ENCODE results near the gene CFAP65. TPM values are rescaled to one million over a fixed set of nuclear protein-coding genes. Genes with fewer than 3 reads are reported as not detected.

The CFAP65 gene
- total RNA-seq, 2 donors from 2014 or later, result 0.05 to 1.6 TPM

- no peak for DNase-seq
- Histone ChIP-seq H3K4me3 (peak within 1 kb of the TSS; percentile 16), H3K9ac (ENCODE audit: low read depth in 2 of 2, low read length in 2 of 2) (peak within 1 kb of the TSS in 1 of 2 donors; percentile 19), H3K27me3 (peaks cover 72% of the 10 kb centered on the region), H3K36me3 (no peaks in the 10 kb centered on the region), H3K9me3 (no peaks in the 10 kb centered on the region), H3K27ac (no peak within 1 kb of the TSS), H3K4me1 (peaks cover 15% of the 10 kb centered on the region)
- intact Hi-C loops (cut with DNase I), result no loop called here
- TF ChIP-seq, protein P1, sequence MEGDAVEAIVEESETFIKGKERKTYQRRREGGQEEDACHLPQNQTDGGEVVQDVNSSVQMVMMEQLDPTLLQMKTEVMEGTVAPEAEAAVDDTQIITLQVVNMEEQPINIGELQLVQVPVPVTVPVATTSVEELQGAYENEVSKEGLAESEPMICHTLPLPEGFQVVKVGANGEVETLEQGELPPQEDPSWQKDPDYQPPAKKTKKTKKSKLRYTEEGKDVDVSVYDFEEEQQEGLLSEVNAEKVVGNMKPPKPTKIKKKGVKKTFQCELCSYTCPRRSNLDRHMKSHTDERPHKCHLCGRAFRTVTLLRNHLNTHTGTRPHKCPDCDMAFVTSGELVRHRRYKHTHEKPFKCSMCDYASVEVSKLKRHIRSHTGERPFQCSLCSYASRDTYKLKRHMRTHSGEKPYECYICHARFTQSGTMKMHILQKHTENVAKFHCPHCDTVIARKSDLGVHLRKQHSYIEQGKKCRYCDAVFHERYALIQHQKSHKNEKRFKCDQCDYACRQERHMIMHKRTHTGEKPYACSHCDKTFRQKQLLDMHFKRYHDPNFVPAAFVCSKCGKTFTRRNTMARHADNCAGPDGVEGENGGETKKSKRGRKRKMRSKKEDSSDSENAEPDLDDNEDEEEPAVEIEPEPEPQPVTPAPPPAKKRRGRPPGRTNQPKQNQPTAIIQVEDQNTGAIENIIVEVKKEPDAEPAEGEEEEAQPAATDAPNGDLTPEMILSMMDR (IDR thresholded peaks at IDR 0.05), result no peak
Measured at GRCh38 chr2:218993345-218994315, 47.7 kb downstream of the CFAP65 start, which contains the start of gene CRYBA2. TSS of gene CRYBA2 (minus strand) at chr2:218993422. CDS start at chr2:218993176, 246 bp downstream.

DNA sequence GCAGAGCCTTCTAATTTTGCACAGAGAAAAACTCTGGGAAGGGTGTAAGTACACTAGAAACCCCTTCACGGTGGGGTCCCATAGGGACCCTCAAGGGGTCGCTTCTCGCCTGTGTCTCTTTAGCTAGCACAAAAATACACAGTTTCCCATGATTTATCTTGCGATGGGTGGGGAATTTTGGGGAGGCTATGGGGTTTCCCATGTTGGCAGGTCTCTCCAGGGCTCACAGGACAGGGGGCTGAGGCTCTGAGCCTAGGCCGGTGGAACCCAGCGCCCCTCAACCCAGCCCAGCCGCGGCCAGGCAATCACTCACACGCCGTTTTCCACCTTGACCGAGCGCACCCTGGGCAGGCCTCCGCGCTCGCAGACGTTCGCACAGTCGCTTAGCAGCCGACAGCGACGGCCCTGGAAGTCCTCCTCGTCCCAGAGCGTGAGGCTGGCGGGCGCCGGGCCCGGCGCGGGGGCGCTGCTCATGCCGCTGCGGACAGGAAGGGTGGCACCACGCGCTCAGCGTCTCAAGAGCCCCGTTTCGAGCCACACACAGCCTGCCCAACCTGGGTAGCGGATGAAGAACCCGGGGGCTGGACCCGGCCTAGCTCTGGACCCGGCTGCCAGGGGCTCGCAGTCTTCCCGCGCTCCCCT, 48.5 kb downstream of the CFAP65 start:
- no peaks in the 10 kb centered on the region for H3K9me3 ChIP-seq
- intact Hi-C loops (cut with DNase I), result no loop called here
- no peak for DNase-seq
- no peak overlapping the region for H3K9ac ChIP-seq (ENCODE audit: low read depth in 2 of 2, low read length in 2 of 2)
- no peaks in the 10 kb centered on the region for H3K36me3 ChIP-seq
- peaks cover 15% of the 10 kb centered on the region for H3K4me1 ChIP-seq
- TF ChIP-seq, protein P1 (IDR thresholded peaks at IDR 0.05), result no peak
- H3K27ac ChIP-seq, result no peak overlapping the region
- H3K27me3 ChIP-seq, result peaks cover 81% of the 10 kb centered on the region
- H3K4me3 ChIP-seq, result peak overlapping the region; percentile 16

DNA sequence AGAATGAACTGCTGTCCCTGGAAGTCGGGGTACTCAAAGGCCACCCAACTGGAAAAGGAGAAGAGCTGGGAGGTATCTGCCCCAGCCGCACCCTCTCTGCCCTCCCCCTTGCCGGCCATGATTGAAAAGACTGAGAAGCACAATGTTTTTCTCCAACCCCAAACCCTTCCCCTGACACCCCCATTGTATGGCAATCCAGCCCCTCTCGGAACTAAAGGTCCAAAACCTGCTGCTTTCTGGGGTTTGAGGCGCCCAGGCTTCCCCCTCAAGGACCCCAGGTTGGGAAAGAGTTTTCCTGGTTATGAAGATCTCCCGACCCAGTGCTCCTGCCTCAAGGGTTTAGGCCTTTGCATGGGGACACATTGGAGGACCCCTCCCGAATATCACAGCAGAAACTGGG, 49.1 kb downstream of the CFAP65 start:
- H3K36me3 ChIP-seq, result no peaks in the 10 kb centered on the region
- peaks cover 84% of the 10 kb centered on the region for H3K27me3 ChIP-seq
- no peak overlapping the region for H3K27ac ChIP-seq
- no peak overlapping the region for H3K4me3 ChIP-seq
- peaks cover 15% of the 10 kb centered on the region for H3K4me1 ChIP-seq
- no peaks in the 10 kb centered on the region for H3K9me3 ChIP-seq
- DNase-seq, result no peak
- no peak overlapping the region for H3K9ac ChIP-seq (ENCODE audit: low read depth in 2 of 2, low read length in 2 of 2)
- TF ChIP-seq, protein P1 (IDR thresholded peaks at IDR 0.05), result no peak
- intact Hi-C loops (cut with DNase I), result no loop called here

- TF ChIP-seq, protein P1 (IDR thresholded peaks at IDR 0.05), result no peak
- no peak for DNase-seq
- no peak overlapping the region for H3K4me3 ChIP-seq
- no peaks in the 10 kb centered on the region for H3K9me3 ChIP-seq
- H3K27me3 ChIP-seq, result peaks cover 86% of the 10 kb centered on the region
- H3K27ac ChIP-seq, result no peak overlapping the region
- no peaks in the 10 kb centered on the region for H3K36me3 ChIP-seq
- H3K4me1 ChIP-seq, result peaks cover 15% of the 10 kb centered on the region
- H3K9ac ChIP-seq (ENCODE audit: low read depth in 2 of 2, low read length in 2 of 2), result no peak overlapping the region
- intact Hi-C loops (cut with DNase I), result no loop called here
Measured at GRCh38 chr2:218991674-218992168, 49.6 kb downstream of the CFAP65 start.

DNA sequence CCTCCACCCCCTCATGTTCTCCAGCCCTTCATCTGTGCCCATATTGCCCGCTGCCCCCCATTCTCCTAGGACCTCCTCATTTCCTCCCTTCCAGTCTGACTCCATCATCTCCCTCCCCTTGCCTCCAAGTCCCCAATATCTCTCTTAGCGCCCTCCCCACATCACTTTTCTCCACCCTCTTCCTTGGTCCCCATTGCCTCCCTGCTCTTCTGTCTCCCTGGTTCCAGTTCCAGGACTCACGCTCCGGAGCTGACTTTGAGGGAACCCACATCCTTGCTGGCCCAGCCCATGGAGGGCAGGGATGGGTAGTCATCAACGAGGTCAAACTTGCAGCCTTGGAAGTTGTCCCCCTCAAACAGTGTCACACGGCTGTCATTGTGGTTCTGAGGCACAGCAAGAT, 50.7 kb downstream of the CFAP65 start:
- intact Hi-C loops (cut with DNase I), result no loop called here

More for the DNA sequence above, 50.7 kb downstream of the CFAP65 start:
- Histone ChIP-seq H3K27me3 (peaks cover 91% of the 10 kb centered on the region), H3K4me3 (no peak overlapping the region), H3K9me3 (no peaks in the 10 kb centered on the region), H3K36me3 (no peaks in the 10 kb centered on the region), H3K9ac (ENCODE audit: low read depth in 2 of 2, low read length in 2 of 2) (no peak overlapping the region), H3K4me1 (peaks cover 12% of the 10 kb centered on the region), H3K27ac (no peak overlapping the region)
- no peak for DNase-seq
- TF ChIP-seq, protein P1 (IDR thresholded peaks at IDR 0.05), result no peak
